Right lobe of liver (tissue), 6 donors: ENCODE results near the gene ADAMTS14. TPM values are rescaled to one million over a fixed set of nuclear protein-coding genes. Genes with fewer than 3 reads are reported as not detected.
A peak's percentile ranks its signal among the peaks of the same experiment; 100 is the strongest.

Experiments
- ATAC-seq, 4 donors: fragments of 200-7000 bp; cut with Tn5 transposase; one replicate each; pipeline ENCODE4 v1.9.1; 2020; ENCODE audit warnings: mild to moderate bottlenecking in 4 of 4, moderate library complexity in 4 of 4
- DNase-seq, 3 donors: peaks; one replicate each; pipeline ENCODE4 v3.0.0-alpha.2; 2020
- H3K27ac ChIP-seq, 3 donors: fragments of 200-600 bp; one replicate each; pipeline ENCODE4 v1.8.0; 2022
- H3K27me3 ChIP-seq, 2 donors: fragments of 200-600 bp; one replicate each; pipeline ENCODE4 v1.8.0; 2022
- H3K36me3 ChIP-seq, 4 donors: fragments of 200-600 bp; sonication (generic) in 1 of 4; one replicate each; pipeline versions ENCODE4 v1.5.1 to v1.8.0; 2017 to 2022; ENCODE audit warnings: control low read depth in 1 of 4
- H3K4me1 ChIP-seq, 4 donors: fragments of 200-600 bp; sonication (generic) in 1 of 4; one replicate each; pipeline versions ENCODE4 v1.5.1 to v1.8.0; 2017 to 2022; ENCODE audit warnings: control low read depth in 1 of 4
- H3K4me3 ChIP-seq, 3 donors: fragments of 200-600 bp; one replicate each; pipeline ENCODE4 v1.8.0; 2022
- H3K9me3 ChIP-seq, 4 donors: fragments of 200-600 bp; sonication (generic) in 1 of 4; one replicate each; pipeline versions ENCODE4 v1.5.1 to v1.8.0; 2017 to 2022; ENCODE audit warnings: control low read depth in 1 of 4
- POLR2A ChIP-seq: fragments of 450-650 bp; IDR thresholded peaks from one replicate; pipeline ENCODE4 v1.6.1; 2017; ENCODE audit warnings: antibody characterized with exemption, mild to moderate bottlenecking
- WGBS: methylation state at CpG from one replicate; pipeline ENCODE4 v1.1.6; 2018; ENCODE audit warnings: low coverage, low lambda C conversion rate; ENCODE audit not compliant: insufficient coverage; ENCODE audit errors: missing lambda C conversion rate; 5-methylcytosine and 5-hydroxymethylcytosine counted together
- intact Hi-C, 2 donors: fragments of 100-400 bp; cut with DNase I; formaldehyde crosslinking; loops; one replicate each; pipeline versions ENCODE4 v1.11.2 to v1.14.1; 2022
- total RNA-seq, 6 experiments: library from RNA; depleted of rRNA in 2 of 6; stranded (reverse); fragments of >200 nt in 2 of 6; fragmentation: NEBNext Ultra II Directional in 3 of 6; extraction: Animal tissue kit (Norgen Biotek cat#: 25700) in 3 of 6; gene quantifications; one replicate each; pipeline versions ENCODE4 v1.1.0 to v1.2.4, GENCODE V29; 2016 to 2023
- TF ChIP-seq, protein P1 (sequence below), 4 donors: fragments of 200-600 bp in 3 of 4; fragments of 450-650 bp in 1 of 4; IDR thresholded peaks; one replicate each; pipeline versions ENCODE4 v1.5.1 to v1.8.0; 2016 to 2022; ENCODE audit warnings: antibody characterized with exemption in 4 of 4, mild to moderate bottlenecking in 2 of 4
- donor health status: DM: no; HTN: yes; CAD: no.
- donor health status: DM: no; HTN: no; CAD: no.
- donor health status: DM: no; HTN: no; CAD: no.
- donor health status: DM: no; HTN: yes; CAD: no.
- donor health status: DM: no; HTN: yes; CAD: no.

Gene ADAMTS14
- total RNA-seq, 6 experiments from 2014 or later = 0.06 to 0.18 (median 0.11) TPM

DNA sequence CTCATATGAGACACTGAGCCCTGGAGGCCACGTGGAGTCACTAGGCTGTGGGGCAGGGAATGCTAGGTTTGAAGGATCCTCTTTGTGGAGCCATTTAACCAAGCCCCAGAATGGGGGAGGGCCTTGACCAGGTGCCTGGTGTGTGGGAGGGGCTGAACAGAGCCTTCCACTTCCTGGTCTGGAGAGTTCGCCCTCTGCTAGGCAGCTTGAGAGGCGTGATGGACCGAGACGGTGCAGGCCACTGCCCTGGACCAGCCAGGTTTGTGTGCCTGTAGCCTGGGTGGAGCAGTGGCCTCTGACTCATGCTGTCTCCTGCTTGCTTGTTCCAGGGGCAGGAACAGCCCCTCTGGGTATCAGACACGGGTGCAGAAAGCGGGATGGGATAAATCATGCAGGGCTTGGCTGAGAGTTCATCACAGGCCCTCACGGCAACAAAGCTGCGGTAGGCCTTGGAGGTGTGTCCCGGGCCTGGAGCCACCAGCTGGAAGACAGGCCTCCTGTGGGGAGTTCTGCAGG, 27.4 kb downstream of the ADAMTS14 start:
- intact Hi-C loops = no loop called here
- DNase-seq (peak in 1 of 3 donors; percentile 35), ATAC-seq (no peak)
- no peaks in the 10 kb centered on the region for H3K36me3 ChIP-seq
- no peaks in the 10 kb centered on the region for H3K9me3 ChIP-seq
- H3K4me3 ChIP-seq = no peak overlapping the region
- H3K4me1 ChIP-seq = no peaks in the 10 kb centered on the region
- TF ChIP-seq POLR2A = no peak
- TF ChIP-seq, protein P1, sequence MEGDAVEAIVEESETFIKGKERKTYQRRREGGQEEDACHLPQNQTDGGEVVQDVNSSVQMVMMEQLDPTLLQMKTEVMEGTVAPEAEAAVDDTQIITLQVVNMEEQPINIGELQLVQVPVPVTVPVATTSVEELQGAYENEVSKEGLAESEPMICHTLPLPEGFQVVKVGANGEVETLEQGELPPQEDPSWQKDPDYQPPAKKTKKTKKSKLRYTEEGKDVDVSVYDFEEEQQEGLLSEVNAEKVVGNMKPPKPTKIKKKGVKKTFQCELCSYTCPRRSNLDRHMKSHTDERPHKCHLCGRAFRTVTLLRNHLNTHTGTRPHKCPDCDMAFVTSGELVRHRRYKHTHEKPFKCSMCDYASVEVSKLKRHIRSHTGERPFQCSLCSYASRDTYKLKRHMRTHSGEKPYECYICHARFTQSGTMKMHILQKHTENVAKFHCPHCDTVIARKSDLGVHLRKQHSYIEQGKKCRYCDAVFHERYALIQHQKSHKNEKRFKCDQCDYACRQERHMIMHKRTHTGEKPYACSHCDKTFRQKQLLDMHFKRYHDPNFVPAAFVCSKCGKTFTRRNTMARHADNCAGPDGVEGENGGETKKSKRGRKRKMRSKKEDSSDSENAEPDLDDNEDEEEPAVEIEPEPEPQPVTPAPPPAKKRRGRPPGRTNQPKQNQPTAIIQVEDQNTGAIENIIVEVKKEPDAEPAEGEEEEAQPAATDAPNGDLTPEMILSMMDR (IDR thresholded peaks at IDR 0.05) = no peak
- 100% methylated on average over 1 of the region's 10 CpGs for WGBS
- no peak overlapping the region for H3K27ac ChIP-seq
- H3K27me3 ChIP-seq = no peaks in the 10 kb centered on the region

DNA sequence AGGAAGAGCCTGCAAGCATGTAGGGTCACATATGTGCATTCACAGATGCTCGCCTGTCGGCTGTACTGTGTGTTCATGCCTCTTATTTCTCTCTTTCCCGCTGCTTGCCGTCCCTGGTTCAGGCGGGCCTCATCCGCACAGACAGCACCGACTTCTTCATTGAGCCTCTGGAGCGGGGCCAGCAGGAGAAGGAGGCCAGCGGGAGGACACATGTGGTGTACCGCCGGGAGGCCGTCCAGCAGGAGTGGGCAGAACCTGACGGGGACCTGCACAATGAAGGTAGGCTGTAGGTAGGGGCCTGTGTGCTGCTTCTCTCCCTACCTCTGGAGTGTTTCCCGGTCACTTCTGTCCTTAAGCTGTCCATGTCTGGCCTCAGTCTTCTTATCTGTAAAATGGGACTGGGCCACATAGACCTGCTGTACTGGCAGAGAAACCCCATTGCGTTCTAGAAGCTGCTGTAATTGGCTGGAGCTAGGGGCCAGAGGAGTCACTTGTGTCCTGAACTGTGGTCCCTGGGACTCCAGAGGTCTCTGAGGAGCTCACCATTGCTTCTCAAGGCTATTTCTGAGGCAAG, 30.0 kb downstream of the ADAMTS14 start:
- Histone ChIP-seq H3K27ac (no peak overlapping the region), H3K4me1 (no peaks in the 10 kb centered on the region), H3K36me3 (no peaks in the 10 kb centered on the region), H3K4me3 (no peak overlapping the region), H3K9me3 (no peaks in the 10 kb centered on the region), H3K27me3 (no peaks in the 10 kb centered on the region)
- intact Hi-C loops = no loop called here
- ATAC-seq = no peak
- 84% methylated on average over 4 of the region's 15 CpGs for WGBS
- TF ChIP-seq, protein P1 (IDR thresholded peaks at IDR 0.05) = no peak
- TF ChIP-seq POLR2A = no peak
- DNase-seq = peak in 1 of 3 donors; percentile 51

DNA sequence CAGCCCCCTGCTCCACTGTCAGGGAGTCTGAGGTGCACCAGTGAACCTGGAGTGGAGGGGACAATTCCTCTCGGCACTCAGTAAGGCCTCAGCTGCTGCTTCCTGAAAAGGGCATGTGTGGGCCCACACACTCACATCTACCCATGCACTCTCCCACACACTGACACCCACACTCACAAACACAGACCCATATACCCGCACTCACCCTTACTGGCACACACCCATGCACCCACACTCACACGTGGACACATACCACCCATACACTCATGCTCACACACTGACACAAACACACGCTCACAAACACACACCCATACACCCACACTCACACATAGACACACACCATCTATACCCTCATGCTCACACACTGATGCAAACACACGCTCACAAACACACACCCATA, 31.9 kb downstream of the ADAMTS14 start:
- no peaks in the 10 kb centered on the region for H3K27me3 ChIP-seq
- DNase-seq (peak in 1 of 3 donors; percentile 24), ATAC-seq (no peak)
- WGBS = 93% methylated on average over 4 of the region's 5 CpGs
- TF ChIP-seq POLR2A = no peak
- TF ChIP-seq, protein P1 (IDR thresholded peaks at IDR 0.05) = no peak
- intact Hi-C loops = no loop called here
- no peaks in the 10 kb centered on the region for H3K4me1 ChIP-seq
- no peak overlapping the region for H3K27ac ChIP-seq
- no peaks in the 10 kb centered on the region for H3K36me3 ChIP-seq
- H3K4me3 ChIP-seq = no peak overlapping the region
- no peaks in the 10 kb centered on the region for H3K9me3 ChIP-seq

DNA sequence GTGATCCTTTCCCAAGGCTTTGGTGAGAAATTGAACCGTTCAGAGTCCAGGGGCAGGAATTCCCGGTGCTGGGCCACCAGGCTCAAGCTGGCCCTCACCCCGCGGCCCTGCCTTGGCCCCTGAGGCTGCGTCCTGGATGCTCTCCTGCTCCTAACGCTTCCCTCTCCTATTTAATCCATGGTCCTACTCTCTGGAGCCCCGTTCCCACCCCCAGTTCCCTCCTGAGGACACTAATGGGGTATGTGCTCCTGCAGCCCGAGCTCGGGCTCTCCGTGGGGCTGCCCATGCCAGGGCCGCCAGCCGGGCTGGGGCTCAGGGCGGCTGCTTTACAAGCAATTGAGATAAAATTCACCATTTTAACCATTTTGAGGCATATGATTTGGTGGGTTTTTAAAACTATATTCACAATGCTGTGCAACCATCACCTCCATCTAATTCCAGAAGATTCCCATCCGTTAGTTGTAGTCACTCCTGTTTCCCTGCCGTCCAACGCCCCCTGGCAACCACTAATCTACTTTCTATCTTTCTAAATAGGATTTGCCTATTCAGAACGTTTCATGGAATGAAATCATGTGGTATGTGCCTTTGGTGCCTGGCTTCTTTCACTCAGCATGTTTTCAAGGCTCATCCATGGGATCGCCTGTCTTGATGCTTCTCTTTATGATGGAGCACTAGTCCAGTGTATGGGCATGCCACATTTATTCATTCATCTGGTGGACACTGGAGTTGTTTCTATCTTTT, 33.0 kb downstream of the ADAMTS14 start:
- peak in 1 of 3 donors; percentile 34 for DNase-seq

More for the DNA sequence above, 33.0 kb downstream of the ADAMTS14 start:
- WGBS = 85% methylated on average over 7 of the region's 18 CpGs
- no peak for TF ChIP-seq POLR2A
- TF ChIP-seq, protein P1 (IDR thresholded peaks at IDR 0.05) = no peak
- no peak for ATAC-seq
- intact Hi-C loops = no loop called here
- Histone ChIP-seq H3K27ac (no peak overlapping the region), H3K36me3 (no peaks in the 10 kb centered on the region), H3K4me1 (no peaks in the 10 kb centered on the region), H3K9me3 (no peaks in the 10 kb centered on the region), H3K27me3 (no peaks in the 10 kb centered on the region), H3K4me3 (no peak overlapping the region)
